ENCODE measurements around the gene RNF144B.

DNA sequence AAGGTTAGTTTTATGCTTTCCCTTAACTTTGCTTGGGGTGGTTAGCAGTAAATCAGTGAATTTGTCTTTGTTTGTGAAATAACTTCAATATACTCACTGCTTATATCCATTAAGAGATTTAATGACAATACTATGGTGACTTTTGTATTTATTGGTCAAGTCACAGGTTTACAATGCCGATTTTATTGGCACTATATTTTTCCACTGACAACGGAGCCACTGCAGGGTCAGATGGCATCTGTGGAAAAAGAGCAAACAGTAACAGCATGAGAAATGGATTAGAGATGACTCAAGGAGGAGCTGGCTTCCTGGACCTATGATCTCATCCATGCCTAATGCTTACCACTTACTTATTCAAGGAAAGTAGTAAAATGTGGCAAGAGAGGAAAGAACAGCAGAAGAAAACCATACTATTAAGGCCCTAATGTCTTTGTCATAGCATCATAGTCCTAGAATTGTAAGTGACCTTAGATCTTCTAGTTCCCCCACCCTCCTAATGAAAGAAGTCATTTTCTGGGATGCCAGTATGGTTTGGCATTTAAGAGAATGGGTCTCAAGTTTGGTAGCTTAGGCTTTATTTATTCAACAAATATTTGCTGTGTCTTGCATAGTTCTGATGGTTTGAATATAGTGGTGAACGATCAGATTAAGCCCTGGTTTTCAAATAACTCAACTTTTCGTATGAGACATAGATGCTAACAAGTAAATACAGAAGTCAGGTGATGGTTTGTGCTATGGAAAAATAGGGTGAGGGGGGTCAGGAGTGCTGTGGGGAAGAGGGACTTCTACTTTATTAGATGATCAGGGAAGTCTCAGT, 18.5 kb downstream of the RNF144B start:
- TF ChIP-seq, protein P1, sequence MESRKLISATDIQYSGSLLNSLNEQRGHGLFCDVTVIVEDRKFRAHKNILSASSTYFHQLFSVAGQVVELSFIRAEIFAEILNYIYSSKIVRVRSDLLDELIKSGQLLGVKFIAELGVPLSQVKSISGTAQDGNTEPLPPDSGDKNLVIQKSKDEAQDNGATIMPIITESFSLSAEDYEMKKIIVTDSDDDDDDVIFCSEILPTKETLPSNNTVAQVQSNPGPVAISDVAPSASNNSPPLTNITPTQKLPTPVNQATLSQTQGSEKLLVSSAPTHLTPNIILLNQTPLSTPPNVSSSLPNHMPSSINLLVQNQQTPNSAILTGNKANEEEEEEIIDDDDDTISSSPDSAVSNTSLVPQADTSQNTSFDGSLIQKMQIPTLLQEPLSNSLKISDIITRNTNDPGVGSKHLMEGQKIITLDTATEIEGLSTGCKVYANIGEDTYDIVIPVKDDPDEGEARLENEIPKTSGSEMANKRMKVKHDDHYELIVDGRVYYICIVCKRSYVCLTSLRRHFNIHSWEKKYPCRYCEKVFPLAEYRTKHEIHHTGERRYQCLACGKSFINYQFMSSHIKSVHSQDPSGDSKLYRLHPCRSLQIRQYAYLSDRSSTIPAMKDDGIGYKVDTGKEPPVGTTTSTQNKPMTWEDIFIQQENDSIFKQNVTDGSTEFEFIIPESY (CRISPR knock-in tag; IDR thresholded peaks at IDR 0.05): no peak
- no peak for TF ChIP-seq CTCF (CRISPR knock-in tag; IDR thresholded peaks at IDR 0.05)
- no peak for TF ChIP-seq ZNF512 (CRISPR knock-in tag; IDR thresholded peaks at IDR 0.05)
- TF ChIP-seq KLF16 (CRISPR knock-in tag; IDR thresholded peaks at IDR 0.05): no peak
- no peak for TF ChIP-seq BRD4 (CRISPR knock-in tag; IDR thresholded peaks at IDR 0.05)
- TF ChIP-seq, protein P2, sequence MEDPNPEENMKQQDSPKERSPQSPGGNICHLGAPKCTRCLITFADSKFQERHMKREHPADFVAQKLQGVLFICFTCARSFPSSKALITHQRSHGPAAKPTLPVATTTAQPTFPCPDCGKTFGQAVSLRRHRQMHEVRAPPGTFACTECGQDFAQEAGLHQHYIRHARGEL (CRISPR knock-in tag; IDR thresholded peaks at IDR 0.05): no peak
